K562 (cell line): ENCODE results near the gene SLC30A10. TPM values are rescaled to one million over a fixed set of nuclear protein-coding genes. Genes with fewer than 3 reads are reported as not detected.
A peak's percentile ranks its signal among the peaks of the same experiment; 100 is the strongest.

ENCODE experiments used
- ATAC-seq: fragments of 200-7000 bp; cut with Tn5 transposase; 3 replicates; pipeline ENCODE4 v1.9.1; 2020; ENCODE audit warnings: moderate library complexity
- BruUV-seq: library from RNA; stranded (reverse); fragments of 400-500 nt; replicated peaks from 2 replicates; lab custom pipeline; 2021; lab: Mats Ljungman, UMichigan
- CTCF ChIA-PET: fragments of 300-600 bp; formaldehyde crosslinking; extraction: SDS; loops from one replicate; lab custom pipeline; 2021; ENCODE audit warnings: low intra/inter-chr PET ratio; lab: Yijun Ruan, JAX
- POLR2A ChIA-PET: fragments of 300-600, 350-650 bp; sonication (Branson Sonifier 250); formaldehyde crosslinking; extraction: SDS; loops from one replicate; lab custom pipeline; 2021; ENCODE audit warnings: antibody characterized with exemption, inconsistent platforms; lab: Yijun Ruan, JAX
- DNase-seq, 4 experiments: peaks; one replicate each; pipeline versions ENCODE4 v3.0.0 to v3.0.0-alpha.2; 2011 to 2018; ENCODE audit warnings: low spot score in 3 of 4, mixed read lengths in 3 of 4; ENCODE audit errors: extremely low read depth in 1 of 4
- FAIRE-seq: peaks from 2 replicates; lab custom pipeline; 2011; peaks lifted over from hg19 to GRCh38; lab: Jason Lieb, UNC
- H2AFZ ChIP-seq: 2 replicates; pipeline ENCODE4 v1.6.0; 2011; ENCODE audit warnings: low read depth, low read length, control low read depth, inconsistent platforms
- H3K27ac ChIP-seq: fragments of 200-600 bp; 3 replicates; pipeline ENCODE4 v1.8.0; 2011; ENCODE audit warnings: low read depth, mild to moderate bottlenecking, control low read depth, inconsistent platforms, low read length, moderate library complexity, mixed read lengths; ENCODE audit errors: extremely low read depth
- H3K27me3 ChIP-seq, 2 experiments: fragments of 300-600 bp in 1 of 2; 2 replicates in 1 of 2; 3 replicates in 1 of 2; pipeline versions ENCODE4 v1.6.0 to v1.8.0; 2011; ENCODE audit warnings: inconsistent platforms in 2 of 2, low read length in 2 of 2, mild to moderate bottlenecking in 1 of 2, mixed read lengths in 1 of 2, moderate library complexity in 1 of 2; ENCODE audit not compliant: control insufficient read depth in 2 of 2, insufficient read depth in 2 of 2
- H3K36me3 ChIP-seq: fragments of 300-600 bp; 3 replicates; pipeline ENCODE4 v1.8.0; 2011; ENCODE audit warnings: mild to moderate bottlenecking, low read length, inconsistent platforms; ENCODE audit not compliant: control insufficient read depth, insufficient read depth
- H3K4me1 ChIP-seq, 2 experiments: fragments of 200-600 bp in 1 of 2; replicated peaks in 1 of 2; 2 replicates in 1 of 2; 3 replicates in 1 of 2; pipeline versions ENCODE4 v1.5.1 to v1.8.0; 2011; ENCODE audit warnings: inconsistent platforms in 2 of 2, low read length in 2 of 2, mild to moderate bottlenecking in 1 of 2, mixed read lengths in 1 of 2, moderate library complexity in 1 of 2; ENCODE audit not compliant: control insufficient read depth in 2 of 2, insufficient read depth in 2 of 2
- H3K4me2 ChIP-seq: 2 replicates; pipeline ENCODE4 v1.6.1; 2011; ENCODE audit warnings: low read length, control low read depth, inconsistent platforms, mixed read lengths; ENCODE audit not compliant: insufficient read depth
- H3K4me3 ChIP-seq: fragments of 200-600 bp; sonication (generic), shearing (Covaris generic); 2 replicates; pipeline ENCODE4 v1.5.1; 2016; ENCODE audit warnings: control low read depth, inconsistent platforms
- H3K79me2 ChIP-seq: fragments of 200-600 bp; 3 replicates; pipeline ENCODE4 v1.8.0; 2011; ENCODE audit warnings: low read length, inconsistent platforms; ENCODE audit not compliant: control insufficient read depth, insufficient read depth
- H3K9ac ChIP-seq, 2 experiments: 2 replicates each; pipeline versions ENCODE4 v1.6.0 to v1.6.1; 2011; ENCODE audit warnings: low read depth in 2 of 2, low read length in 2 of 2, control low read depth in 1 of 2, inconsistent platforms in 1 of 2, mild to moderate bottlenecking in 1 of 2, mixed read lengths in 1 of 2; ENCODE audit not compliant: insufficient read depth in 1 of 2
- H3K9me1 ChIP-seq: one replicate; pipeline ENCODE4 v1.6.0; 2011; ENCODE audit warnings: inconsistent platforms, mild to moderate bottlenecking, low read length, moderate library complexity; ENCODE audit not compliant: control insufficient read depth, insufficient read depth
- H3K9me3 ChIP-seq: replicated peaks from 2 replicates; pipeline ENCODE4 v1.5.1; 2011; ENCODE audit warnings: low read depth, low read length, inconsistent platforms; ENCODE audit not compliant: control insufficient read depth, insufficient read depth
- H4K20me1 ChIP-seq: replicated peaks from 2 replicates; pipeline ENCODE4 v1.6.1; 2011; ENCODE audit warnings: low read length, inconsistent platforms, mixed read lengths; ENCODE audit not compliant: control insufficient read depth, insufficient read depth
- CEBPG ChIP-seq, 3 experiments: fragments of 200-800 bp in 1 of 3; sonication (Bioruptor generic) in 1 of 3; sonication (generic) in 1 of 3; formaldehyde crosslinking in 1 of 3; IDR thresholded peaks in 2 of 3; conservative IDR thresholded peaks in 1 of 3; 2 replicates each; pipeline versions ENCODE4 v1.6.1 to v1.8.0; 2016 to 2022; ENCODE audit warnings: missing compliant biosample characterization in 2 of 3, missing genetic modification characterization in 2 of 3, mild to moderate bottlenecking in 1 of 3, missing genetic modification reagents in 1 of 3
- HDGF ChIP-seq: fragments of 450-650 bp; IDR thresholded peaks from 2 replicates; pipeline ENCODE4 v1.6.1; 2016
- JUND ChIP-seq, 2 experiments: IDR thresholded peaks; 2 replicates in 1 of 2; 3 replicates in 1 of 2; pipeline ENCODE4 v1.6.1; 2011; ENCODE audit warnings: borderline replicate concordance in 2 of 2, low read depth in 2 of 2, low read length in 2 of 2, improper control_type of control experiment in 1 of 2, missing biosample characterization in 1 of 2, missing genetic modification characterization in 1 of 2, missing genetic modification reagents in 1 of 2
- NCOA4 ChIP-seq: fragments of 450-650 bp; IDR thresholded peaks from 2 replicates; pipeline ENCODE4 v1.6.1; 2018; ENCODE audit warnings: mild to moderate bottlenecking; ENCODE audit not compliant: partially characterized antibody
- NFRKB ChIP-seq: fragments of 450-650 bp; IDR thresholded peaks from 2 replicates; pipeline ENCODE4 v1.6.1; 2016; ENCODE audit warnings: low read depth
- NR2C2 ChIP-seq, 2 experiments: fragments of 200-800 bp in 1 of 2; sonication (Bioruptor generic) in 1 of 2; sonication (generic) in 1 of 2; formaldehyde crosslinking in 1 of 2; IDR thresholded peaks; 2 replicates each; pipeline versions ENCODE4 v1.6.1 to v1.8.0; 2016 to 2022; ENCODE audit warnings: mild to moderate bottlenecking in 1 of 2, missing compliant biosample characterization in 1 of 2, missing genetic modification characterization in 1 of 2, missing genetic modification reagents in 1 of 2
- POLR2A ChIP-seq: fragments of 450-650 bp; conservative IDR thresholded peaks from 2 replicates; pipeline ENCODE4 v1.6.1; 2016
- POLR2B ChIP-seq: fragments of 450-650 bp; IDR thresholded peaks from 2 replicates; pipeline ENCODE4 v1.6.1; 2018; ENCODE audit warnings: low read depth; ENCODE audit not compliant: partially characterized antibody
- RBM14 ChIP-seq: fragments of 200-400 bp; formaldehyde crosslinking; IDR thresholded peaks from 2 replicates; pipeline ENCODE4 v1.6.1; 2018; ENCODE audit warnings: low read depth, mild to moderate bottlenecking, low read length, moderate library complexity, borderline replicate concordance; ENCODE audit not compliant: insufficient read depth
- SUPT5H ChIP-seq: fragments of 450-650 bp; IDR thresholded peaks from 2 replicates; pipeline ENCODE4 v1.6.1; 2016
- TRIM24 ChIP-seq, 2 experiments: fragments of 450-650 bp; IDR thresholded peaks; 2 replicates each; pipeline ENCODE4 v1.6.1; 2016
- WGBS: fragments of 100-300 bp; shearing (Covaris generic); methylation state at CpG from one replicate; pipeline ENCODE4 v1.1.6; 2016; ENCODE audit warnings: low coverage, mixed read lengths; ENCODE audit not compliant: insufficient coverage; ENCODE audit errors: missing lambda C conversion rate; 5-methylcytosine and 5-hydroxymethylcytosine counted together
- in situ Hi-C: fragments of 300-500 bp; cut with MboI; formaldehyde crosslinking; loops from 4 replicates; pipeline ENCODE4 v1.15.0; 2018; ENCODE audit warnings: inconsistent platforms, mixed read lengths
- intact Hi-C: fragments of 100-400 bp; cut with micrococcal nuclease; formaldehyde crosslinking; loops from 2 replicates; pipeline ENCODE4 v1.14.2; 2022
- polyA plus RNA-seq, 8 experiments: library from polyadenylated mRNA; depleted of rRNA in 4 of 8; stranded (reverse) in 5 of 8; unstranded in 3 of 8; fragments of >200 nt; fragmentation: Nextera tagmentation in 2 of 8; fragmentation: Illumina TruSeq in 1 of 8; extraction: Ambion mirVana in 2 of 8; extraction: Trizol in 1 of 8; gene quantifications; 2 replicates each; pipeline versions ENCODE4 v1.2.1 to v1.2.3, GENCODE V29; 2011 to 2014; ENCODE audit warnings: inconsistent platforms in 1 of 8, missing spikeins in 1 of 8
- total RNA-seq, 7 experiments: library from RNA; depleted of rRNA in 6 of 7; stranded (reverse); fragments of >200 nt in 6 of 7; fragmentation: Illumina TruSeq in 2 of 7; extraction: Trizol in 2 of 7; gene quantifications; 2 replicates each; pipeline versions ENCODE4 v1.2.1 to v1.2.3, GENCODE V29; 2011 to 2021; ENCODE audit warnings: low replicate concordance in 1 of 7
- TF ChIP-seq, protein P1 (sequence below): fragments of 450-650 bp; IDR thresholded peaks from 2 replicates; pipeline ENCODE4 v1.6.1; 2016; ENCODE audit warnings: missing biosample characterization, missing genetic modification characterization
- TF ChIP-seq, protein P2 (sequence below): fragments of 450-650 bp; IDR thresholded peaks from 2 replicates; pipeline ENCODE4 v1.6.1; 2016
- TF ChIP-seq, protein P3 (sequence below): fragments of 250-450 bp; sonication (Bioruptor Pico); IDR thresholded peaks from 2 replicates; pipeline ENCODE4 v1.5.0; 2021
- TF ChIP-seq, protein P4 (sequence below): fragments of 250-450 bp; sonication (Bioruptor Pico); IDR thresholded peaks from 2 replicates; pipeline ENCODE4 v1.8.0; 2022; ENCODE audit warnings: moderate library complexity, mild to moderate bottlenecking, inconsistent platforms

The SLC30A10 gene
- total and polyA plus RNA-seq, 9 of the 15 experiments (the other 6 are each of a cell fraction or from before 2014, with no cell fraction given), result 2.6 to 11.3 (median 7.1) TPM

DNA sequence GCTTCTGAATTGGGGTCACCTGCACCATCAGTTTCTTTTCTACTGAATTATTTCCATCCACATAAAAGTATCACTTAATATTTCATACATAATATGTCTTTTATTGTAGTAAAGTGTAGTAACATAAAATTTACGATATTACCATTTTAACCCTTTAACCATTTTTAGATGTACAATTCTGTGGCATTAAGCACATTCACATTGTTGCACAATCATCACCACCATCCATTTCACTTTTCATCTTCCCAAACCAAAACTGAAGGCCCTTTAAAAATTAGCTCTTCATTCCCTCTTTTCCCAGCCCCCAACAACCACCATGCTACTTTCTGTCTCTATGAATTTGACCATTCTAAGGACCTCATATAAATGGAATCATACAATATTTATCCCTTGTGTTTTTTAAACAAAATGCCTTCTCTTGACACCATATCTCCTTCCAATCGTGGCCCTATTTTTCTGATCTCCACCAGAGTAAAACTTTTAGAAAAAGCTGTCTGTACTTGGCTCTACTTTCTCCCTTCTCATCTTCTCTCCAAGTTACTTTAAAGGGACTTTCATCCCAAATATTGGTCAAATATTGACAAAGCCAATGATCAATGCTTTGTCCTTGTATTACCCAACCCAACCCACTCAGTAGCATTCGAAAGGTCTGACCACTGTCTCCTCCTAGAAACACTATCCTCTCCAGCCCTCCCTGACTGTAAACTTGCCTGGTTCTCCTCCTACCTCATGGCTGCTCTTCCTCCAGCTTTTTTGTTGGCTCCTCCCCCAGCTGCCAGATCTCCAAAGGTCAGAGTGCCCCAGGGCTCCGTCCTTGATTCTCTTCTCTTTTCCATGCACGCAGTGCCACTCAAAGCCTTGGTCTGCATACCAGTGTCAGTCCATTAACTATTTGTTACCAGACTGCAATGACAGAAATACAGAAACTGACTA, 44.7 kb downstream of the SLC30A10 start:
- H3K9me3 ChIP-seq, result no peaks in the 10 kb centered on the region
- ChIA-PET CTCF (no interaction called here), POLR2A (interaction anchor here (1.1 to 1.2 kb wide), 4 partner anchors 8 to 24 kb away, joined by 3 to 4 read pairs (median 3); no protein-coding TSS in a partner anchor)
- no peaks in the 10 kb centered on the region for H4K20me1 ChIP-seq
- H2AFZ ChIP-seq, result peak overlapping the region; percentile 85
- peak overlapping the region in 1 of 2 experiments; percentile 14; a peak in 2 of 4 replicates for H3K9ac ChIP-seq
- peak overlapping the region; percentile 36 for H3K4me2 ChIP-seq
- BruUV-seq, result TSS peak; percentile 48
- in situ Hi-C loops, result no loop called here
- H3K27ac ChIP-seq, result peak overlapping the region; percentile 27
- no peaks in the 10 kb centered on the region for H3K9me1 ChIP-seq
- no peaks in the 10 kb centered on the region for H3K27me3 ChIP-seq
- DNase-seq, result peak; percentile 50 to 69 (median 63)
- 43% methylated on average over 5 of the region's 5 CpGs for WGBS
- intact Hi-C loops, result no loop called here
- peaks cover 3 to 25% of the 10 kb centered on the region in 2 experiments; a peak in 3 of 5 replicates for H3K4me1 ChIP-seq
- H3K36me3 ChIP-seq, result no peaks in the 10 kb centered on the region
- H3K79me2 ChIP-seq, result no peaks in the 10 kb centered on the region
- H3K4me3 ChIP-seq, result no peak overlapping the region
- ATAC-seq, result peak; percentile 79
- peak; percentile 61 for FAIRE-seq
- TF ChIP-seq, protein P1, sequence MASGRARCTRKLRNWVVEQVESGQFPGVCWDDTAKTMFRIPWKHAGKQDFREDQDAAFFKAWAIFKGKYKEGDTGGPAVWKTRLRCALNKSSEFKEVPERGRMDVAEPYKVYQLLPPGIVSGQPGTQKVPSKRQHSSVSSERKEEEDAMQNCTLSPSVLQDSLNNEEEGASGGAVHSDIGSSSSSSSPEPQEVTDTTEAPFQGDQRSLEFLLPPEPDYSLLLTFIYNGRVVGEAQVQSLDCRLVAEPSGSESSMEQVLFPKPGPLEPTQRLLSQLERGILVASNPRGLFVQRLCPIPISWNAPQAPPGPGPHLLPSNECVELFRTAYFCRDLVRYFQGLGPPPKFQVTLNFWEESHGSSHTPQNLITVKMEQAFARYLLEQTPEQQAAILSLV (tag), result peak; percentile 62; the same call in 1 of the 2 replicates
- TF ChIP-seq NFRKB (peak; percentile 51; the same call in 1 of the 2 replicates), TRIM24 (IDR thresholded peaks at IDR 0.05) (0 out of 4 replicates have a peak, but pooled peaks of 1 of the 2 experiments have one; percentile 8), SUPT5H (0 out of 2 replicates have a peak, but pooled peaks have one; percentile 20), HDGF (peak; percentile 35; the same call in 1 of the 2 replicates), CEBPG (CRISPR knock-in tag; IDR thresholded peaks at IDR 0.05) (no peak), CEBPG (tag; conservative IDR thresholded peaks at IDR 0.05 in 1 of 2, IDR thresholded peaks at IDR 0.05 in 1 of 2) (peak; percentile 73 to 89), NCOA4 (no peak), NR2C2 (CRISPR knock-in tag; IDR thresholded peaks at IDR 0.05) (no peak), NR2C2 (tag; IDR thresholded peaks at IDR 0.05) (peak; percentile 50; the same call in 1 of the 2 replicates), RBM14 (no peak), JUND (IDR thresholded peaks at IDR 0.05; ENCODE audit: borderline replicate concordance, low read depth, low read length) (no peak), JUND (tag; IDR thresholded peaks at IDR 0.05; ENCODE audit: borderline replicate concordance, low read depth, low read length) (0 out of 3 replicates have a peak, but pooled peaks have one; percentile 12), POLR2A (peak; percentile 35), POLR2B (peak; percentile 40)
- TF ChIP-seq, protein P2, sequence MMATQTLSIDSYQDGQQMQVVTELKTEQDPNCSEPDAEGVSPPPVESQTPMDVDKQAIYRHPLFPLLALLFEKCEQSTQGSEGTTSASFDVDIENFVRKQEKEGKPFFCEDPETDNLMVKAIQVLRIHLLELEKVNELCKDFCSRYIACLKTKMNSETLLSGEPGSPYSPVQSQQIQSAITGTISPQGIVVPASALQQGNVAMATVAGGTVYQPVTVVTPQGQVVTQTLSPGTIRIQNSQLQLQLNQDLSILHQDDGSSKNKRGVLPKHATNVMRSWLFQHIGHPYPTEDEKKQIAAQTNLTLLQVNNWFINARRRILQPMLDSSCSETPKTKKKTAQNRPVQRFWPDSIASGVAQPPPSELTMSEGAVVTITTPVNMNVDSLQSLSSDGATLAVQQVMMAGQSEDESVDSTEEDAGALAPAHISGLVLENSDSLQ, result peak; percentile 23; the same call in 1 of the 2 replicates
- TF ChIP-seq, protein P3, sequence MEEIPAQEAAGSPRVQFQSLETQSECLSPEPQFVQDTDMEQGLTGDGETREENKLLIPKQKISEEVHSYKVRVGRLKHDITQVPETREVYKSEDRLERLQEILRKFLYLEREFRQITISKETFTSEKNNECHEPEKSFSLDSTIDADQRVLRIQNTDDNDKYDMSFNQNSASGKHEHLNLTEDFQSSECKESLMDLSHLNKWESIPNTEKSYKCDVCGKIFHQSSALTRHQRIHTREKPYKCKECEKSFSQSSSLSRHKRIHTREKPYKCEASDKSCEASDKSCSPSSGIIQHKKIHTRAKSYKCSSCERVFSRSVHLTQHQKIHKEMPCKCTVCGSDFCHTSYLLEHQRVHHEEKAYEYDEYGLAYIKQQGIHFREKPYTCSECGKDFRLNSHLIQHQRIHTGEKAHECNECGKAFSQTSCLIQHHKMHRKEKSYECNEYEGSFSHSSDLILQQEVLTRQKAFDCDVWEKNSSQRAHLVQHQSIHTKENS (CRISPR knock-in tag), result no peak
- TF ChIP-seq, protein P4, sequence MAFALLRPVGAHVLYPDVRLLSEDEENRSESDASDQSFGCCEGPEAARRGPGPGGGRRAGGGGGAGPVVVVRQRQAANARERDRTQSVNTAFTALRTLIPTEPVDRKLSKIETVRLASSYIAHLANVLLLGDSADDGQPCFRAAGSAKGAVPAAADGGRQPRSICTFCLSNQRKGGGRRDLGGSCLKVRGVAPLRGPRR (CRISPR knock-in tag), result no peak
